Astrocyte of the cerebellum (primary cell): ENCODE results near the gene HMCN1.

ENCODE experiments used
- DNase-seq: peaks from one replicate; pipeline ENCODE4 v3.0.0-alpha.2; 2011; ENCODE audit warnings: low read depth
- H3K4me3 ChIP-seq: 2 replicates; pipeline ENCODE4 v1.5.1; 2011; ENCODE audit warnings: mild to moderate bottlenecking, low read depth, low read length, moderate library complexity
- CTCF ChIP-seq: IDR thresholded peaks from 2 replicates; pipeline ENCODE4 v1.5.1; 2012; ENCODE audit warnings: low read length, low read depth, moderate library complexity, mild to moderate bottlenecking; ENCODE audit errors: missing control alignments
- in situ Hi-C: cut with HindIII; loops from 2 replicates; pipeline ENCODE4 v1.10.0; 2017; ENCODE audit warnings: low sequenced_read_pairs

Gene HMCN1

GRCh38 chr1:185864889-185865517, 130.8 kb downstream of the HMCN1 start:
- H3K4me3 ChIP-seq: no peak overlapping the region
- peak; percentile 6 for DNase-seq
- in situ Hi-C loops: no loop called here
- TF ChIP-seq CTCF: no peak

- in situ Hi-C loops: no loop called here
- DNase-seq: no peak
- TF ChIP-seq CTCF: no peak
- no peak overlapping the region for H3K4me3 ChIP-seq
Measured at GRCh38 chr1:185869590-185869989, 135.4 kb downstream of the HMCN1 start.

GRCh38 chr1:185871627-185872150, 137.5 kb downstream of the HMCN1 start:
- no peak for DNase-seq
- H3K4me3 ChIP-seq: no peak overlapping the region
- in situ Hi-C loops: no loop called here
- no peak for TF ChIP-seq CTCF

GRCh38 chr1:185874246-185874645, 140.1 kb downstream of the HMCN1 start:
- no peak for TF ChIP-seq CTCF
- in situ Hi-C loops: no loop called here
- no peak for DNase-seq
- no peak overlapping the region for H3K4me3 ChIP-seq

GRCh38 chr1:185880330-185880729, 146.1 kb downstream of the HMCN1 start:
- in situ Hi-C loops: no loop called here
- no peak for TF ChIP-seq CTCF
- H3K4me3 ChIP-seq: no peak overlapping the region
- DNase-seq: no peak

GRCh38 chr1:185880779-185881333, 146.7 kb downstream of the HMCN1 start:
- in situ Hi-C loops: no loop called here
- no peak for TF ChIP-seq CTCF
- no peak for DNase-seq
- no peak overlapping the region for H3K4me3 ChIP-seq
